Memory B cell (primary cell): ENCODE results near the gene GOT2.
A peak's percentile ranks its signal among the peaks of the same experiment; 100 is the strongest.
"Not testable (repeated sequence)": the region's sequence is repeated elsewhere in the genome, so short reads cannot be mapped to it uniquely, and the experiment has no call there.

ENCODE experiments used
- ATAC-seq: fragments of 150-1000 bp; cut with Tn5 transposase; 2 replicates; pipeline ENCODE4 v1.10.0; 2021; ENCODE audit warnings: low read depth, mild to moderate bottlenecking, moderate library complexity
- DNase-seq, 2 donors: peaks; one replicate each; pipeline ENCODE4 v3.0.0; 2022; ENCODE audit warnings: low spot score in 2 of 2
- H3K27ac Mint-ChIP-seq: one replicate; pipeline ENCODE4 v1.8.0; 2022; ENCODE audit warnings: mild to moderate bottlenecking, moderate library complexity, mixed read lengths
- H3K27me3 Mint-ChIP-seq: one replicate; pipeline ENCODE4 v1.8.0; 2022; ENCODE audit warnings: mixed read lengths
- H3K36me3 Mint-ChIP-seq: one replicate; pipeline ENCODE4 v1.8.0; 2022; ENCODE audit warnings: mild to moderate bottlenecking, mixed read lengths
- H3K4me1 Mint-ChIP-seq: one replicate; pipeline ENCODE4 v1.8.0; 2022; ENCODE audit warnings: mixed read lengths
- H3K4me3 Mint-ChIP-seq: one replicate; pipeline ENCODE4 v1.8.0; 2022; ENCODE audit warnings: mild to moderate bottlenecking, moderate library complexity, mixed read lengths
- H3K9me3 Mint-ChIP-seq: one replicate; pipeline ENCODE4 v1.8.0; 2022; ENCODE audit warnings: mixed read lengths

Gene GOT2

DNA sequence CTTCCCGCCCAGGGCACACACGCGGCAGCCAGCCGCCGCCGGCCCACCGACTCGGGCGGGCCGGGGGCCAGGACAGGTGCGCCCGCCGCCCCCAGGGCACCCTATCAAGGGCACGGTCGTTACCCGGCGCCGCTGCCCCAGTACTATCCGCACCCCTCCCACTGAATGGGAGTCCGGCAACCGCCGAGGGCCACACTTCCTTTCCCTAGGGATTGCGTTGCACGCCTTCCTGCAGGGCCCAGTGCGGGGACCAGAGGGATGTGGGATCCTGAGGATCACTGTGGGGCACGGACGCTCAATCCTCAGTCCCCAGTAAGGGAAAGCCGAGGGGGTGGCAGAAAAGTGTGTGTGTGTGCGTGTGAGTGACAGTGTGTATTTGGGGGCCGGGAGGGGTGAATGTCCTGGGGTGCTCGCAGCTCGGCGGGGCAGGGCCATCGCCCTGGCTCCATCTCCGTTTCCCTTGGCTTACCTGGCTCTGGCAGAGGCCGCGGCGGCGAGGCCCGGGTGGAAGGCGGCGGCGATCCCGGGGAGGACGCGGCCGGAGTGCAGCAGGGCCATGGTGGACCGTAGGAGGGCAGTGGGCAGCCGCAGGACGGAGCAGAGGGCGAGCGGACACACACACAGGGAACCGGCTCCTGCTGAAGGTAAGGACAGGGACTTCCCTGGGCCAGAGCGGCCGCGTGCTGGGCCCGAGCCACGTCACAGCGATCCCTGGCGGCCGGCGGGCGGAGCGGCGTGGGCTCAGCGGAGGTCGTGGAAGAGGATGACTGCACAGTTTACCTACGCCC is at the start of gene GOT2:
TSS of gene GOT2 (minus strand) at position 646 of the 788 bp plus-strand sequence. CDS start at position 558, 88 bp downstream.
- H3K36me3 Mint-ChIP-seq: no peaks in the 10 kb centered on the region
- ATAC-seq (peak; percentile 97), DNase-seq (peak; percentile 76 to 78)
- no peaks in the 10 kb centered on the region for H3K9me3 Mint-ChIP-seq
- peak within 1 kb of the TSS; percentile 91 for H3K27ac Mint-ChIP-seq
- H3K4me1 Mint-ChIP-seq: peaks cover 18% of the 10 kb centered on the region
- H3K4me3 Mint-ChIP-seq: peak within 1 kb of the TSS; percentile 99
- peaks cover 2% of the 10 kb centered on the region for H3K27me3 Mint-ChIP-seq

DNA sequence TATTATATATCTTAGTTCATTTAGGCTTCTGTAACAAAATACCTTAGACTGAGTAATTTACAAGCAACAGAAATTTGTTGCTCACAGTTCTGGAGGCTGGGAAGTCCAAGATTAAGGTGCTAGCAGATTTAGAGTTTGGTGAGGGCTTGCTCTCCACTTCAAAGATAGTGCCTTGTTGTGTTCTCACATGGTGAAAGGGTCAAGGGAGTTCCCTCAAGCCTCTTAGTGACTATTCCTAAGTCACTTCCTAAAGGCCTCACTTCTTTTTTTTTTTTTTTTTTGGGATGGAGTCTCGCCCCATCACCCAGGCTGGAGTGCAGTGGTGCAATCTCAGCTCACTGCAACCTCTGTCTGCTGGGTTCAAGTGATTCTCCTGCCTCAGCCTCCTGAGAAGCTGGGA is 45.2 kb upstream of the GOT2 start:
- ATAC-seq, H3K4me3 Mint-ChIP-seq, H3K27ac Mint-ChIP-seq, H3K9me3 Mint-ChIP-seq, DNase-seq, H3K4me1 Mint-ChIP-seq, H3K27me3 Mint-ChIP-seq, H3K36me3 Mint-ChIP-seq: not testable (repeated sequence)

- Mint-ChIP-seq H3K27ac (no peak overlapping the region), H3K9me3 (no peaks in the 10 kb centered on the region), H3K4me3 (no peak overlapping the region), H3K27me3 (peaks cover 11% of the 10 kb centered on the region), H3K36me3 (no peaks in the 10 kb centered on the region), H3K4me1 (peaks cover 2% of the 10 kb centered on the region)
- ATAC-seq (no peak), DNase-seq (no peak)
Measured at GRCh38 chr16:58773870-58774269, 39.8 kb upstream of the GOT2 start.

GRCh38 chr16:58768145-58768544 is 34.0 kb upstream of the GOT2 start:
- Mint-ChIP-seq H3K9me3 (no peaks in the 10 kb centered on the region), H3K4me1 (peaks cover 2% of the 10 kb centered on the region), H3K27me3 (peaks cover 10% of the 10 kb centered on the region), H3K36me3 (no peaks in the 10 kb centered on the region), H3K27ac (no peak overlapping the region), H3K4me3 (no peak overlapping the region)
- DNase-seq (no peak), ATAC-seq (no peak)

GRCh38 chr16:58767581-58767980 is 33.5 kb upstream of the GOT2 start:
- peaks cover 9% of the 10 kb centered on the region for H3K27me3 Mint-ChIP-seq
- peaks cover 2% of the 10 kb centered on the region for H3K4me1 Mint-ChIP-seq
- H3K9me3 Mint-ChIP-seq: no peaks in the 10 kb centered on the region
- H3K27ac Mint-ChIP-seq: no peak overlapping the region
- no peak for DNase-seq
- H3K4me3 Mint-ChIP-seq: no peak overlapping the region
- H3K36me3 Mint-ChIP-seq: no peaks in the 10 kb centered on the region
- ATAC-seq: no peak

DNA sequence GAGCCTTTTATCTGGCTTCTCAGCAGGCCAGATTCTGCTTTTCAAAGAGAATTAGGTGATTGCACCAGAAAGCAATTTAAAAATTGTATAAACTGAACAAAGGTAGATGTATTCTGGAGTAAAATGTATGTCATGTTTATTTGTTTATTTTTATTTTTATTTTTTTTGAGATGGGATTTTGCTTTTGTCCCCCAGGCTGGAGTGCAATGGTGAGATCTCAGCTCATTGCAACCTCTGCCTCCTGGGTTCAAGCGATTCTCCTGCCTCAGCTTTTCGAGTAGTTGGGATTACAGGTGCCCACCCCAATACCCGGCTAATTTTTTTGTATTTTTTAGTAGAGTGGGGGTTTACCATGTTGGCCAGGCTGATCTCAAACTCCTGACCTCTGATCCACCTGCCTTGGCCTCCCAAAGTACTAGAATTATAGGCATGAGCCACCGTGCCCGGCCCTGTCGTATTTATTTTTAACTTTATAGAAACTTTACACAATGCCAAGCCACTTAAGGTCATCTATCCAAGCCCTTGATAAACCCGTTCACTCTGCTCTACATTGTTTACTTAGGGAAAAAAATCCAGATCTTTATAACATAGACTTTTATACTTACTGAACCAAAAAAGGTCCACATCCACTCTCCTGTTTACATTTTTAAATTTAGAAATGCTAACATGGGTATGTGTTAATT is 22.7 kb upstream of the GOT2 start:
- DNase-seq (no peak), ATAC-seq (no peak)
- H3K27me3 Mint-ChIP-seq: no peaks in the 10 kb centered on the region
- no peaks in the 10 kb centered on the region for H3K36me3 Mint-ChIP-seq
- peaks cover 8% of the 10 kb centered on the region for H3K4me1 Mint-ChIP-seq
- no peaks in the 10 kb centered on the region for H3K9me3 Mint-ChIP-seq
- no peak overlapping the region for H3K4me3 Mint-ChIP-seq
- H3K27ac Mint-ChIP-seq: peak overlapping the region; percentile 42

- ATAC-seq (peak; percentile 91), DNase-seq (peak; percentile 53)
- Mint-ChIP-seq H3K27me3 (no peaks in the 10 kb centered on the region), H3K27ac (peak overlapping the region; percentile 42), H3K4me1 (peaks cover 8% of the 10 kb centered on the region), H3K4me3 (peak overlapping the region; percentile 54), H3K9me3 (no peaks in the 10 kb centered on the region), H3K36me3 (no peaks in the 10 kb centered on the region)
Measured at GRCh38 chr16:58755989-58756649, 22.0 kb upstream of the GOT2 start.

DNA sequence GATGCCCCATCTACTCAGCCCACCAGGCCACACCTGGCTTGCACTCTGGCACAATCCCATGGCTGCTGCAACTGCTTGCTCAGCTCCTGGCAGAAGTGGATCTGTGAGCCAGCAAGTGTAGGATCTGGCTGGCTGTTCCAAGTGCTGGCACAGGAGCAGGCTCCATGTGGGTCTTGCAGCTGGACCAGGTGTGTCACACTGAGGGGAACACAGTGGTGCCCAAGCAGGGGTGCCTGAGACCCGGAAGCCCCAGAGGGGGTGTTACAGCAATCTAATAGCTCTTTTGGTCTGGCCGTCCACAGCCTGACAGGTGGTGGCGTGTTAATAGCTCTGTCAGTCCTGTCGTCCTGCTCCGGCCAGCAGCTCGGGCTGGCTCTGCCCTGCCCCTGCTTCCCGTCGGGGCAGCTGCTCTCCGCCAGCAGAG is 19.6 kb upstream of the GOT2 start:
- Mint-ChIP-seq H3K27me3 (no peaks in the 10 kb centered on the region), H3K36me3 (no peaks in the 10 kb centered on the region), H3K9me3 (no peaks in the 10 kb centered on the region), H3K4me3 (no peak overlapping the region), H3K27ac (no peak overlapping the region), H3K4me1 (peaks cover 8% of the 10 kb centered on the region)
- ATAC-seq: no peak
- DNase-seq: no peak

- Mint-ChIP-seq H3K36me3 (no peaks in the 10 kb centered on the region), H3K27ac (no peak overlapping the region), H3K9me3 (no peaks in the 10 kb centered on the region), H3K4me3 (no peak overlapping the region), H3K4me1 (no peaks in the 10 kb centered on the region), H3K27me3 (peaks cover 1% of the 10 kb centered on the region)
- DNase-seq (no peak), ATAC-seq (no peak)
Measured at GRCh38 chr16:58744497-58744896, 10.4 kb upstream of the GOT2 start.

- Mint-ChIP-seq H3K4me3 (no peak overlapping the region), H3K36me3 (no peaks in the 10 kb centered on the region), H3K4me1 (no peaks in the 10 kb centered on the region), H3K27ac (no peak overlapping the region), H3K9me3 (no peaks in the 10 kb centered on the region), H3K27me3 (peaks cover 4% of the 10 kb centered on the region)
- ATAC-seq: no peak
- DNase-seq: no peak
Measured at GRCh38 chr16:58741976-58742375, 7.9 kb upstream of the GOT2 start.

- peaks cover 4% of the 10 kb centered on the region for H3K27me3 Mint-ChIP-seq
- H3K4me1 Mint-ChIP-seq: no peaks in the 10 kb centered on the region
- no peak overlapping the region for H3K27ac Mint-ChIP-seq
- H3K4me3 Mint-ChIP-seq: no peak overlapping the region
- ATAC-seq (no peak), DNase-seq (no peak)
- no peaks in the 10 kb centered on the region for H3K36me3 Mint-ChIP-seq
- no peaks in the 10 kb centered on the region for H3K9me3 Mint-ChIP-seq
Measured at GRCh38 chr16:58741166-58741565, 7.0 kb upstream of the GOT2 start.

DNA sequence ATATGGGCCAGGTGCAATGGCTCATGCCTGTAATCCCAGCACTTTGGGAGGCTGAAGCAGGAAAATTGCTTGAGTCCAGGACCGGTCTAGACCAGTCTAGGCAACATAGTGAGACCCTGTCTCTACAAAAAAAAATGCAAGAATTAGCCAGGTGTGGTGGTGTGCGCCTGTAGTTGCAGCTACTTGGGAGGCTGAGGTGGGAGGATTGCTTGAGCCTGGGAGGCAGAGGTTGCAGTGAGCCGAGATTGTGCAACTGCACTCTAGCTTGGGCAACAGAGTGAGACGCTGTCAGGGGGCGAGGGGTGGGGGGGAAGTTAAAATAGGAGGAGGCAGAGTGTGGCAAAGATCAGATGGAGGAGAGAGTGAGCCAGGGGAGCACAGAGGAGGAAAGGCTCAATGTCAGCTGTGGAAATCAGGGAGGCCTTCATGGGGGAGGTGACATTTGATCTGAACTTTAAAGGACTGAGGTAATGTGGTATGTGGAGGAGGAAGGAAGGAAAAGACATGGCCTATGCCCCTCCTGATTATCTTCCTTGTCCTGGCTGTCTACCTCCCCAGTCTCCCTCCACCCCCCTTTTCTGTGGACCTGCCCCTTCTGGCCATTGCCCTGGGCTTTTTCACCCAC is 4.7 kb upstream of the GOT2 start:
- no peaks in the 10 kb centered on the region for H3K36me3 Mint-ChIP-seq
- H3K27me3 Mint-ChIP-seq: peaks cover 4% of the 10 kb centered on the region
- H3K4me1 Mint-ChIP-seq: peaks cover 2% of the 10 kb centered on the region
- no peak for DNase-seq
- H3K9me3 Mint-ChIP-seq: no peaks in the 10 kb centered on the region
- ATAC-seq: no peak
- no peak overlapping the region for H3K27ac Mint-ChIP-seq
- H3K4me3 Mint-ChIP-seq: no peak overlapping the region

DNA sequence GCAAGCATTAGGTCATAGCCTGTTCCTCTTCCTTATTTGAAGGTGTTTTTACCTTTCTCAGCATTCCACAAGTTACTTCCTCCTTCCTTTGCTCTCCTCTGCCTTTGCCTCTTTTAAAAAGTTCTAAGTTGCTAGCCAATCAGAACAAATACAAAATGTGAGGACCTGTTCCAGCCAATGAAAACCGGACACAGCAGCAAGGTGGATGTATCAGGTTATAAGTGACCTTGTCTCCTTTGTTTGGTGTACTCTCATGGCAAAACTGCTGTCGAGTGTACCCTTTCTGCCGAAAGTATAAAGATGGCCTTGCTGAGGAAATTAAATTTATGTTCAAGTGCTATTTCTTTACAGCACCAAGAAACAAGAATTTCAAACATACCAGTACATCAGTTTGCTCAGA is 2.2 kb upstream of the GOT2 start:
- DNase-seq, H3K27me3 Mint-ChIP-seq, ATAC-seq, H3K27ac Mint-ChIP-seq, H3K9me3 Mint-ChIP-seq, H3K36me3 Mint-ChIP-seq, H3K4me3 Mint-ChIP-seq: not testable (repeated sequence)
- peaks cover 14% of the 10 kb centered on the region for H3K4me1 Mint-ChIP-seq

- Mint-ChIP-seq H3K9me3 (no peaks in the 10 kb centered on the region), H3K27me3 (peaks cover 2% of the 10 kb centered on the region), H3K4me3 (peak overlapping the region; percentile 99), H3K36me3 (no peaks in the 10 kb centered on the region), H3K27ac (peak overlapping the region; percentile 91), H3K4me1 (peaks cover 18% of the 10 kb centered on the region)
- DNase-seq: no peak
- ATAC-seq: no peak
Measured at GRCh38 chr16:58734459-58734787, 307 bp upstream of the GOT2 start.
